Activated naive CD4-positive, alpha-beta T cell treated with Interleukin-2 at 50 U/mL for 16 hours (primary cell): ENCODE results near the gene HOXD3.

Experiments used
- DNase-seq: peaks from one replicate; pipeline ENCODE4 v3.0.0-alpha.2; 2020

HOXD3 gene

DNA sequence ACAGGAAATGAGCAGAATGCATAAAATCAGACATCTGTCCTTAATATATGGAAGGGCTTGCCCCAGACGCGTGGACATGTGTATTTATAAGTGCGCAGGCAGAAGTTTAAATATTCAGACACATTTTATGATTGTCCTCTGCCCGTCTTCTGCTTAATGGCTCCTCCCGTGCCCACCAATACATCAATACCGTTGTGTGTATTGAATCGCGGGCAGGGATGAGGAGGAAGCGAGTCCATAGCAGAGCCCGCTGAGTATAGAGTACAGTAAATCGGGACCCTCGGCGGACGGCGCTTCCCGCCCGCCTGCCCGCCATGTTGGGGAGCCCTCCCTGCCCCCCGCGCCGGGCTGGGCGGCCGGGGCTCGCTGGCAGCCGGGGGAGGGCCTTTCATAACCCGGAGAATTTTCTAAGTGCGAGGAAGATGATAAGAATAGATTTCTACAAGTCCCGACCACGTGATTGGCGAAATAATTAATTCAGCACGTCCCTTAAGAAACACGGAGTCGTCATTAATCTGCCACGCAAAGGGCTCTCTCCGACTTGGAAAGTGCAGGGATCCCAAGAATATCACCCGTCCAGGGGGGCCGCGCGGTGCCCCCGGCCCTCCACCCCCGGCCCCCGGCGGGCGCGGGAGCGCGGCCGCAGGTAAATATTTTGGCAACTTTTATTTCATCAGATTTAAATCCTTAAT is at the start of gene HOXD3:
Gene HOXD3, plus strand, starts transcription at position 501 of the 692 bp plus-strand sequence. CDS start 11,808 bp downstream, outside the sequence.
- no peak for DNase-seq

DNA sequence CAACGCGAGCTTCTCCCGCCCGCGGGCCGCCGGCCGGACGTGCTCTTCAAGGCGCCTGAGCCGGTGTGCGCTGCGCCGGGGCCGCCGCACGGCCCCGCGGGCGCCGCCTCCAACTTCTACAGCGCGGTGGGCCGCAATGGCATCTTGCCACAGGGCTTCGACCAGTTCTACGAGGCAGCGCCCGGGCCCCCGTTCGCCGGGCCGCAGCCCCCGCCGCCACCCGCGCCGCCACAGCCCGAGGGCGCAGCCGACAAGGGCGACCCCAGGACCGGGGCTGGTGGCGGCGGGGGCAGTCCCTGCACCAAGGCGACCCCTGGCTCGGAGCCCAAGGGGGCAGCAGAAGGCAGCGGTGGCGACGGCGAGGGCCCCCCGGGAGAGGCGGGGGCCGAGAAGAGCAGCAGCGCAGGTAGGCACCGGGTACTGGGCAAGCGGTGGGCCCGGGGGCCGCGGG is 49.4 kb upstream of the HOXD3 start:
- no peak for DNase-seq

DNA sequence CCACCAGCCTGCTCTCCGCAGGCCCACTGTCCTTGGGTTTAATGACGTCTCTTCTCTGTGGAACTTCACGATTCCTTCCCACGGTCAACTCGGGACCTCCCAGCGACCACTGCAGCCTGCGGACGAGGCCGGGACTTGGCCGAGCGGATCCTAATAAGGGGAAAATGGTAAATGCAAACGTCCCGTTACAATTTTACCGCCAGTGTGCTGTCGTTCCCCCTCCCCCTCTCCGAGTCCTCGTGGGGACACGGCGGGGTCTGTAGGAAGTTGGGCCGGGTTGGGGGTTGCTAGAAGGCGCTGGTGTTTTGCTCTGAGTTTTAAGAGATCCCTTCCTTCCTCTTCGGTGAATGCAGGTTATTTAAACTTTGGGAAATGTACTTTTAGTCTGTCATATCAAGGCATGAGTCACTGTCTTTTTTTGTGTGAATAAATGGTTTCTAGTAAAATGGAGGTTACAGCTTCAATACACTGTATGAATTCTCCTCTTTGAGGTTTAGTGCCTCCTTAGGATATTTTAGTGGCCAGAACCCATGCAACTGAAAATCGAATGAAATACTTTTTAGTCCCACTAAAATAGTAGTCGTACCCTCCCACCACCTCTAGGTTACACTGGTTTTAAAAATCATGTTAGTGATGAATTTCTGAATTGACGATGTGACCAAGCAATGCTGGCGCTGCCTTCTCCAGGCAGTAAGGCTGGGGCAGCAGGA is 47.8 kb upstream of the HOXD3 start:
- DNase-seq: no peak

DNA sequence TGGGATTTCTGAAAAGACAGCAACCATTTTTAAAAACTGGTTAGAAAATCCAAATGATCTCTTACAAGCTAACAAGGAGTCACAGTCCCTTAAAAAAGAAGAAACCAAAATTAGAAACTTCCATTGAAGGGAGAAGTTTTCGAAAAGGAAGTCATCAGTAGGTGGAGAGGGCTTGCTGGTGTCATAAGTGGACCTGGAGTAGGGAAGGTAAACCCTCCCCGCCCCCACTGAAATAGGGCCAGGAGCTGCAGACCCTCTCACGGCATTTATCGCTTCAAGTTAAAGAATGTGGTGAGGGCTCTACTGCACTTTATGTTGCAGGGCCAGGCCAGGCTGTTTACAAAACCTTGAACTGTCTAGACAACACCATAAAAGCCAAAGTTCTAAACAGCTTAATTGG is 47.2 kb upstream of the HOXD3 start:
- DNase-seq: no peak

DNA sequence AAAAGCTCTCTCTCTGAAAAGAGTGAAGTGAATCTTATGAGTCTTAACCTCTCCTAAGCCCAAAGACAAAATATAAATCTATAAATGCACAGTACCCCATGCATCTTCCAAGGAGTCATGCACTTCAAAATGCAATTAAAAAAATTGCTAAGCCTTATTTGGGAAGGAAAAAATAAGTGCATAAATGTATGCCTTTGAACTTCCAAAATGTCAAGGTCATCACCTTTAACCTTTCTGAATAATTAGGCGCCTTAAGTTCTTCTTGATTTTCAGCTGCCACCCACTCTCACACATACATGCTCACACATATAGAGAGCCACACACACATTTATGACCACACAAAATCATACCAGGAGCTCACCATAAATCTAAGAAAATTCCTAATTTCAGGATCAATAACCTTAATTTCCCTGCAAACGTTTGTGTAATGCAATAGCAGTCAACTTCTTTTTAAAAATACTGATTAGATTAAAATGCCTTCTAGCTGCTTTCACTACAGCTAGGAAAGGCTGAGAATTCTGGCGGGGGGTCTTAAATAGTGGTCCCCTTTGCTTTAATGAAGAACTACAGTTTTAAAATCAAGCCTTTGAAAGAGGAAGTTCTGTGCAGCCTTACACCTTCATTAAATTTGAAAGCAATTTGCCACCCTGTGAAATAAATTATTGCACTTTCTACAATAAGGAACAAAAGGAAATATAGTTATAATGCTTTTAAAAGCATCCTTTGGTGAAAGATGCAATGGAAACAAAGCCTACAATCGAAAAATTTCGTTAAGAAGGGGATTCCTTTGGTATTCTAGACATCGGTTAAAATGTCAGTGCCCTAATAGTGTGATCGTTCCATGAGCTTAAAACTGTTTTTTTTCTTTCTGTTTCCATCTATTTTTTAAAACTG is 46.4 kb upstream of the HOXD3 start:
- no peak for DNase-seq

DNA sequence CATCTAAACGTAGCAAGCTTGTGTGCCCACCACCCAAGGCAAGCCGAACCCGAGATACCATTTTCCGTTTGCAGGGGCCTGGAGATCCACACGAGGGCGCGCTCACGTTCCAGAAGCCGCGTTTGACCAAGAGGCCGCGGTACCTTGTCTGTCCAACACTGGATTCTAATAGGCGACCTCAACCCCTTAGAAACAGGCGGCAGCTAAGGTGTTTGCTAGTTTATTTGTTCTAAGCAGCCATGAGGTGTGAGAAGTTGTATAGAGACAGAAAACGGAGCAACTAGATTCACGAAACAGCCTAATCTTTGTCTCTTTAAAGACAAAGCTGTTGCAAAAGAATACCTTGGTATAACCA is 45.8 kb upstream of the HOXD3 start:
- DNase-seq: no peak

- no peak for DNase-seq
Measured at GRCh38 chr2:176111846-176112374, 45.2 kb upstream of the HOXD3 start.

- no peak for DNase-seq
Measured at GRCh38 chr2:176112375-176113302, 44.5 kb upstream of the HOXD3 start.

DNA sequence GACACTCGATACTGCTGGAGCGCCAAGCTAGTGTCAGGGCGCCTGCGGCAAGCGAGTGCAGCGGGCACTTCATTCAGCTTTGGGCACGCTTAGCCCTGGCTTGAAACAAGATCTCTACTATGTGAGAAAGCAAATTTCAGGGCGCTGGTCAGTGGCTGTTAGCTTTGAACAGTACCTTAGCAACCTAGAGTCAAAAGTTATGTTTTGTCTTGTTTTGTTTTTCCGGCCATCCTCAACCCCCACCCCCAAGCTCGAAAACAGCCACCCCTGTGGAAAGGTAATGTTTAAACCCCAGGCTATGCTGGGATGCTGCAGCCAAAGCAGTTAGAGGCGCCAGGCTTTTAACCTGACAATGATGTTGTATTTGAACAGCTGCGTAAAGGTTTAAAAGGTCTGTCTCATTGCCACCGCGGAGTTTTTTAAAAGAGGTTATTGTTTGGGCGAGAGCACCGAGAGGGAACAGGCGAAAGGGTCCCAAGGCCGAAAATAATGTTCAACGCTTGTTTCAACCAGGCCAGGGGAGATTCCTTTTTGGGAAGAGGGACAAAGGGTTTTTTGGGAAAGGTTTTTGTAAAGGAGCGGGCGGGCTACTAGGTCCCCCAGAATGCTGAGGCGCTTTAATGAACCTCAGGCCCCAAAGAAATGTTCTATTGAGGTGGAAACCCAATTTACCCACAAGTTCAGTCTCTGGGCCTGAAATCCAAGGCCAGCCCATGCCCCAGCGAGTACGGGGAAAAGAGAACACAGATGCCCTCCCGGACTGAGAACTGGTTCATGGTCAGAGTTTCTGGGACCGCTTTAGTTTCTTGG is 42.8 kb upstream of the HOXD3 start:
- no peak for DNase-seq

- no peak for DNase-seq
Measured at GRCh38 chr2:176114930-176115625, 42.0 kb upstream of the HOXD3 start.

DNA sequence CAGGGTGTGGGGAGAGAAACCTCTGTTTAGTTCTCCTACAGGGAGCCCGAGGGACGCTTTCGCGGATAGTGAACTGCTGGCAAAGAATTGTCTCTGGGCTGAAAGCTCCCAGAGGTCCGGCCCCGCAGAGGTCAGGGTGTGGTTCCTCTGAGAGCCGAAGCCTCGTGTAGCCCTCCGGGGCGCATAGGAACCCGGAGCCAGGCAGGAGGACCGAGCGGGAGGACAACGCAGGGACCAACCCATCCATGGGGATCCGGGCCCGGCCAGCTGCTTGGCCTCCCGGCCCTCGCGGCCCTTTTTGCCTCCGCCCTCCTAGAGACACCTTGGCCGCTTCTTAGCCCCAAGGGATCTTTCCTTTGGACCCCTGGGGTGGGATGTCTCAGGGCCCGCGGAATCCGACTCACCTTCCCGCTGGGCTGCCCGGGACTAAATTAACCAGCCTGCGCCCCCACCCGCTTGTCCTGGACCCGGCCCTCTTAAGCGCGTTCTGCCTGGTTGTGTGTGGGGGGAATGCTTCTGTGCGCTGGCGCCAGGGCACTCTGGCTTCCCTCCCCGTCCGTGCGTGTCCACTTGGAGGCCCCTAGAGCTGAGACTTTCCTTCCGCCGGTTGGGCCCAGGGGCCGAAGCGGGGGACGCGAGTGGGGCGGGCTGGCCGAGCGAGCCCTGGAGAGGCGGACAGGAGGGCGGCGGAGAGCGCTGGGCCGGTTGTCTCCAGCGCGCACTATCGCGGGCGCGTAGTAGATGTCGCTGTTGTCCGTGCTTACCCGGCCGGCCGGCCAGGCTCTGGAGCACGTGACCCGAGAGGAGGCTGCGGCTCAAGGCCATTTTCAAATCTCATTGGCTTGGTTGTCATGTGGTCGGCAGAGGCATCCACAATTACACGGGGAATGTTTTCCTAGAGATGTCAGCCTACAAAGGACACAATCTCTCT is 41.0 kb upstream of the HOXD3 start, which contains the start of gene HOXD10:
Gene HOXD10, plus strand, starts transcription at position 896 of the 931 bp plus-strand sequence. CDS start 56 bp downstream, outside the sequence.
- DNase-seq: no peak

GRCh38 chr2:176117162-176117822 is 39.8 kb upstream of the HOXD3 start:
- no peak for DNase-seq

- no peak for DNase-seq
Measured at GRCh38 chr2:176117823-176118371, 39.2 kb upstream of the HOXD3 start.

GRCh38 chr2:176118601-176119339 is 38.3 kb upstream of the HOXD3 start:
- no peak for DNase-seq

DNA sequence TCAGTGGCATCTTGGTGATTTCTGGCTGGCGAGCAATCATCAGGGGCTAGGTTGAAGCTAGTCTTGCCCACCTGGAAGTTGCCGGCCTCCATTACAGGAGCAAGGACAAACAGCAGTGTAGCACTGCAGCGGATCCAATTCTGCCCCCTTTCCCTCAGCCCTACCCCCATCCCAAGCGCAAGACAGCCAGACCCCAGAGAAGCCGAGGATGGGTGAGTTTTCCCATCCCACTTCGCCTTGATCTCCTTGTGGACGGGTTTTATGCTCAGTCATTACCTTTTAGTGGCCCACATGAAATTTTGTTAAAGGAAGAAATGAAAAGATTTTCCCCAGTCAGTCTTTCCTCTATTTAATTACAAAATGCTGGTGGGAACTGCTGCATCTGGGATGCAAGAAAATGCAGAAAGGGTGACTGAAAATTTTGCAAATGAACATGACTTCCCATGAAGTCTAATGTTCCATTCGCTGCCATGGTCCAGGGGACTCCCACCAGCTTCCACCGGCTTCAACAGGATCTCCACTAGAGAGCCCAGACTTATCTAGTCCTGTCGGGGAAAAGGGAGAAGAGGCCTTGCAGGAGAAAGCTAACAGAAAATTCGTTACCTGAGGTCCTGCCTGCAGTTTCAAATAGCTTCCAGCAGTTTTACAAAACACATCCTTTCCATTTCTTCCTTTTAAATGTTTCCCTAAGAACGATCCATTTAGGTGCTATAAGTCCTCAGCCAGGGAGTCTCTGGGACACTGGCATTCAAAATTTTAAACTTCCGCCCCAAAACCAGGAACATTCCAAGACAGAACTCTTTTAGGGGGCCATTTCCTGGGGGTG is 36.5 kb upstream of the HOXD3 start:
- DNase-seq: no peak

DNA sequence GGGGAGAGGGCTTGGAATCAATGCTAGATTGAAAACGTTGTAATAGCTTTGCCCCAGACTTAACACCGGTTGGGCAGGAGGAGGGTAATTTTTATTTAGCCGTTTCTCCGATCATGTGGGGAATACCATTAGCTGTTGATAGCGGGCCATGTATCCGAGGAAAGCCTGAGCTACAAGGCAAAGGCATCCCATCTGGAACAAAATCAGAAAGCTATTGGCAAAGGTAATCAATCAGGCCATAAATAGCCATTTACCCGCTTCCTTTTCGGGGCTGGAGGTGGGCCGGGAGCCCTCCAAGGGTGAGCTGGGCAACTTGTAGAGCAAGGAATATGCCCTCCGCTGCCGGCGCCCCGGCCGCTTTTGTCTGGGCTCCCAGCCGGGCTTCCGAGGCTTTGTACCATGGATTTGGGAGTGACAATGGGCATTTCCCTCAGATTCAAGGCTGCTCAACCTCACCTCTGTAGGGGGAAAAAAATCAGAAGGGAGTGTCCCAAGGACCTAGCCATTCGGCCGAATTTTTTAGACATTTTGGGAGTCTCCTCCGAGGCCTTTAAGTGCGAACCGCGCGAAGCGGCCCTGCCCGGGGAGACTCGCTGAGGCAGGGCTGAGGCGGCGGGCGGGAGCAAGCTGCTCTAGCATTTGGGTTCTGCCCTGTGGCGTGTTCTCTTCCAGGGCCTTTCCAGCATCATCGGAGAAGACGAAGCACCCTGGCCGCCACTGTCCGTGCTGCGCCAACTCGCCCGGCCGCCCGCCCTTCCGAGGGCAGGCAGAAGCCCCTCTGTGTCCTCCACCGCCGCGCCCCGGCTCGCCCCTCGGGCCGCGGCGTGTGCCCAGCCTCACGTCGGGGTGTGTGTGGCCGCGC is 35.7 kb upstream of the HOXD3 start:
- no peak for DNase-seq
